Lower lobe of right lung (tissue), 2 donors: ENCODE data around the gene NSFL1C. TPM values are rescaled to one million over a fixed set of nuclear protein-coding genes. Genes with fewer than 3 reads are reported as not detected.
A peak's percentile ranks its signal among the peaks of the same experiment; 100 is the strongest.

Source experiments
- ATAC-seq, 2 donors: fragments of 200-7000 bp; cut with Tn5 transposase; one replicate each; pipeline ENCODE4 v1.9.1; 2020 to 2022; ENCODE audit warnings: mild to moderate bottlenecking in 2 of 2, moderate library complexity in 2 of 2
- DNase-seq: peaks from one replicate; pipeline ENCODE4 v3.0.0-alpha.2; 2020
- H3K27ac ChIP-seq: fragments of 200-600 bp; one replicate; pipeline ENCODE4 v1.8.0; 2022
- H3K27me3 ChIP-seq: fragments of 200-600 bp; one replicate; pipeline ENCODE4 v1.8.0; 2022; ENCODE audit warnings: low read depth
- H3K36me3 ChIP-seq: fragments of 200-600 bp; one replicate; pipeline ENCODE4 v1.8.0; 2022; ENCODE audit warnings: mild to moderate bottlenecking
- H3K4me1 ChIP-seq: fragments of 200-600 bp; one replicate; pipeline ENCODE4 v1.8.0; 2022
- H3K4me3 ChIP-seq: fragments of 200-600 bp; one replicate; pipeline ENCODE4 v1.8.0; 2022; ENCODE audit warnings: mild to moderate bottlenecking
- H3K9me3 ChIP-seq: fragments of 200-600 bp; one replicate; pipeline ENCODE4 v1.8.0; 2022
- CTCF ChIP-seq: fragments of 200-600 bp; IDR thresholded peaks from one replicate; pipeline ENCODE4 v1.8.0; 2022; ENCODE audit warnings: antibody characterized with exemption, mild to moderate bottlenecking
- intact Hi-C: fragments of 100-400 bp; cut with DNase I; formaldehyde crosslinking; loops from one replicate; pipeline ENCODE4 v1.11.0; 2022
- total RNA-seq: library from RNA; stranded (reverse); fragmentation: NEBNext Ultra II Directional; extraction: Animal tissue kit (Norgen Biotek cat#: 25700); gene quantifications from one replicate; pipeline ENCODE4 v1.2.1, GENCODE V29; 2021
- donor health status: DM: no; HTN: yes; CAD: no; lungs with severe emphysema.

NSFL1C gene
- total RNA-seq, 1 donor from 2014 or later = 73.8 TPM

- H3K36me3 ChIP-seq = peaks cover 6% of the 10 kb centered on the region
- H3K27me3 ChIP-seq = no peaks in the 10 kb centered on the region
- TF ChIP-seq CTCF = no peak
- intact Hi-C loops = no loop called here
- no peak for ATAC-seq
- H3K27ac ChIP-seq = peak overlapping the region; percentile 88
- H3K4me3 ChIP-seq = no peak overlapping the region
- DNase-seq = no peak
- peaks cover 54% of the 10 kb centered on the region for H3K4me1 ChIP-seq
- H3K9me3 ChIP-seq = no peaks in the 10 kb centered on the region
Observed at GRCh38 chr20:1468117-1468624, 1.5 kb upstream of the NSFL1C start.

GRCh38 chr20:1467355-1468116, 887 bp upstream of the NSFL1C start:
- Histone ChIP-seq H3K27ac (peak overlapping the region; percentile 88), H3K27me3 (no peaks in the 10 kb centered on the region), H3K4me3 (peak overlapping the region; percentile 90), H3K4me1 (peaks cover 52% of the 10 kb centered on the region), H3K36me3 (peaks cover 6% of the 10 kb centered on the region), H3K9me3 (no peaks in the 10 kb centered on the region)
- DNase-seq (peak; percentile 65), ATAC-seq (peak; percentile 4 to 34)
- intact Hi-C loops = no loop called here
- TF ChIP-seq CTCF = no peak

GRCh38 chr20:1467082-1467354, 369 bp upstream of the NSFL1C start:
- ATAC-seq = no peak
- H3K27ac ChIP-seq = peak overlapping the region; percentile 88
- H3K36me3 ChIP-seq = peaks cover 9% of the 10 kb centered on the region
- TF ChIP-seq CTCF = no peak
- peak overlapping the region; percentile 90 for H3K4me3 ChIP-seq
- intact Hi-C loops = no loop called here
- H3K9me3 ChIP-seq = no peaks in the 10 kb centered on the region
- DNase-seq = no peak
- peaks cover 50% of the 10 kb centered on the region for H3K4me1 ChIP-seq
- H3K27me3 ChIP-seq = no peaks in the 10 kb centered on the region

GRCh38 chr20:1465470-1466210, 1.0 kb downstream of the NSFL1C start:
- H3K27ac ChIP-seq = peak overlapping the region; percentile 88
- no peak for TF ChIP-seq CTCF
- no peak for ATAC-seq
- peaks cover 22% of the 10 kb centered on the region for H3K36me3 ChIP-seq
- no peaks in the 10 kb centered on the region for H3K27me3 ChIP-seq
- intact Hi-C loops = no loop called here
- no peaks in the 10 kb centered on the region for H3K9me3 ChIP-seq
- H3K4me3 ChIP-seq = peak overlapping the region; percentile 90
- H3K4me1 ChIP-seq = peaks cover 50% of the 10 kb centered on the region
- DNase-seq = no peak

GRCh38 chr20:1463971-1464570, 2.6 kb downstream of the NSFL1C start:
- no peak for TF ChIP-seq CTCF
- no peaks in the 10 kb centered on the region for H3K9me3 ChIP-seq
- ATAC-seq (no peak), DNase-seq (no peak)
- no peaks in the 10 kb centered on the region for H3K27me3 ChIP-seq
- H3K27ac ChIP-seq = no peak overlapping the region
- H3K4me3 ChIP-seq = no peak overlapping the region
- H3K4me1 ChIP-seq = peaks cover 38% of the 10 kb centered on the region
- intact Hi-C loops = no loop called here
- H3K36me3 ChIP-seq = peaks cover 38% of the 10 kb centered on the region
